Peyer's patch (tissue), 4 donors: ENCODE data around the gene DOCK10. TPM values are rescaled to one million over a fixed set of nuclear protein-coding genes. Genes with fewer than 3 reads are reported as not detected.

Experiments used
- DNase-seq, 3 donors: peaks; one replicate each; pipeline ENCODE4 v3.0.0-alpha.2; 2017 to 2019
- H3K27ac ChIP-seq, 4 donors: fragments of 200-600 bp; sonication (generic); one replicate each; pipeline ENCODE4 v1.5.1; 2016 to 2019
- H3K27me3 ChIP-seq, 2 donors: fragments of 200-600 bp; sonication (generic); one replicate each; pipeline ENCODE4 v1.5.1; 2019
- H3K36me3 ChIP-seq, 3 donors: fragments of 200-600 bp; sonication (generic); one replicate each; pipeline ENCODE4 v1.5.1; 2016 to 2019
- H3K4me1 ChIP-seq, 4 donors: fragments of 200-600 bp; sonication (generic); one replicate each; pipeline ENCODE4 v1.5.1; 2016 to 2019
- H3K4me3 ChIP-seq, 4 donors: fragments of 200-600 bp; sonication (generic); 1 replicate in 3 of 4; 2 replicates in 1 of 4; pipeline ENCODE4 v1.5.1; 2016 to 2019; ENCODE audit warnings: mild to moderate bottlenecking in 1 of 4
- H3K9me3 ChIP-seq, 4 donors: fragments of 200-600 bp; sonication (generic); one replicate each; pipeline ENCODE4 v1.5.1; 2016 to 2019; ENCODE audit warnings: mild to moderate bottlenecking in 1 of 4
- POLR2A ChIP-seq, 2 donors: fragments of 450-650 bp; IDR thresholded peaks; one replicate each; pipeline ENCODE4 v1.5.1; 2017; ENCODE audit warnings: antibody characterized with exemption in 2 of 2, mild to moderate bottlenecking in 2 of 2, moderate library complexity in 2 of 2
- total RNA-seq, 4 donors: library from RNA; depleted of rRNA; stranded (reverse); fragments of >200 nt; gene quantifications; one replicate each; pipeline ENCODE4 v1.1.0, GENCODE V29; 2016
- TF ChIP-seq, protein P1 (sequence below), 6 experiments: fragments of 450-650 bp in 4 of 6; fragments of 200-600 bp in 2 of 6; sonication (generic) in 1 of 6; IDR thresholded peaks; one replicate each; pipeline ENCODE4 v1.5.1; 2017 to 2019; ENCODE audit warnings: antibody characterized with exemption in 6 of 6, mild to moderate bottlenecking in 3 of 6, moderate library complexity in 1 of 6

The DOCK10 gene
- total RNA-seq, 4 donors from 2014 or later: 14.6 to 97.4 (median 23.5) TPM

DNA sequence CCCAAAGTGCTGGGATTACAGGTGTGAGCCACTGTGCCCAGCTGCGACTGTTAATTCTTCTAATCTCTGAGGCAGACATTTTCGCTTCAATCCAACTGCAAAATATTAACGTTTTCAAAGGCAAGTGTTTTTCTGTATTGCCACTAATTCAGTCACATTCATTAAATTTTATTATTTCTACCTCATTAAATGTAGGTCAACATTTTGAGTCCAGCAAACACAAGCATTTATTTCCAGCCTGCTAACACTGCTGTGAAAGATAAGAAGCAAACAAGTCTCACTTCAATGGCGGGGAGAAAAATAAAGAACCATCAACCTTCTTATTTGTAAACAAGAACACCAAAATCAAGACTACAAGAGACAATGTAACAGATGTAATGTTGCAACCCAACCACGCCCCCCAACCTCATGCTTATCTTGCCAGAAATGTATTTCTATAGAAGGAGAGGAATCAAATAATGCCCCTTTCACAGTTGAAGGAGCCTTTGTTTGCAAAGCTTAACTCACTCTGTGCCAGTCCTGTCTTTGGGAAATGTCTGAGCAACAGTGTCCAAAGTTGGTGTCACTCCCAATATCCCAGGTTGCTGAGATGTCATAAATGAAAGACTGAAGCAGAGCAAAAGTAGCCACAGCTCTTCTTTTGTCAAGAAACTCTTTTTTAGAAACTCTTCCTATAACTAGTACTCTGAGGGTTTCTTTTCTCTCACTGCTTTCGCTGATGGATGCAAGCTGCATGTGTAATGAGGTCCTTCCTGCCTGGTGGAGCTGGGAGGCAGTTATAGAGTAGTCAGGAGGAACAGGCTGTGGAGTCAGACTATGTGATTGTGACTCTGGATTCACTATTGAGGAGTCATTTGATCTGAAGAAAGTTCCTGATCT is 8.6 kb downstream of the DOCK10 start:
- no peak for DNase-seq
- no peaks in the 10 kb centered on the region for H3K9me3 ChIP-seq
- no peak for TF ChIP-seq POLR2A (IDR thresholded peaks at IDR 0.05)
- TF ChIP-seq, protein P1, sequence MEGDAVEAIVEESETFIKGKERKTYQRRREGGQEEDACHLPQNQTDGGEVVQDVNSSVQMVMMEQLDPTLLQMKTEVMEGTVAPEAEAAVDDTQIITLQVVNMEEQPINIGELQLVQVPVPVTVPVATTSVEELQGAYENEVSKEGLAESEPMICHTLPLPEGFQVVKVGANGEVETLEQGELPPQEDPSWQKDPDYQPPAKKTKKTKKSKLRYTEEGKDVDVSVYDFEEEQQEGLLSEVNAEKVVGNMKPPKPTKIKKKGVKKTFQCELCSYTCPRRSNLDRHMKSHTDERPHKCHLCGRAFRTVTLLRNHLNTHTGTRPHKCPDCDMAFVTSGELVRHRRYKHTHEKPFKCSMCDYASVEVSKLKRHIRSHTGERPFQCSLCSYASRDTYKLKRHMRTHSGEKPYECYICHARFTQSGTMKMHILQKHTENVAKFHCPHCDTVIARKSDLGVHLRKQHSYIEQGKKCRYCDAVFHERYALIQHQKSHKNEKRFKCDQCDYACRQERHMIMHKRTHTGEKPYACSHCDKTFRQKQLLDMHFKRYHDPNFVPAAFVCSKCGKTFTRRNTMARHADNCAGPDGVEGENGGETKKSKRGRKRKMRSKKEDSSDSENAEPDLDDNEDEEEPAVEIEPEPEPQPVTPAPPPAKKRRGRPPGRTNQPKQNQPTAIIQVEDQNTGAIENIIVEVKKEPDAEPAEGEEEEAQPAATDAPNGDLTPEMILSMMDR (IDR thresholded peaks at IDR 0.05): no peak
- H3K27me3 ChIP-seq: no peaks in the 10 kb centered on the region
- no peaks in the 10 kb centered on the region for H3K36me3 ChIP-seq
- no peak overlapping the region for H3K27ac ChIP-seq
- H3K4me3 ChIP-seq: no peak overlapping the region
- H3K4me1 ChIP-seq: no peaks in the 10 kb centered on the region

DNA sequence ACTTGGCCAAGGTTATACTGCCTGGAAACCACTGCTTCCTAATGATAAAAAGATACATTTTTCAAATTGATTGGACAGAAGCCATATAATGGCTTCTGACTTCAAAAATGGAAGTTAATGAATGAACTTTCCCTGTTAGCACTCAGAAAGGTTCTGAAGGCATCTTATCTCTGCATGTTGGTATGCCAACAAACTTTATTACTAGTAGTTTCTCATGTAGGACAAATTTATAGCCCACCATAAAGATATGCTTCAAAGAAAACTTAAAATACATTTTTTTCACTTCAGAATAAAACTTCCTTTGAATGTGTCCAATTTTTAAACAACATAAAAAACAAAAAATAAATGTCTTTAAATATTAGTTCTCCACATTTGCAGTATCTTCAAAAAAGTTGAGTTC is 10.0 kb downstream of the DOCK10 start:
- no peaks in the 10 kb centered on the region for H3K4me1 ChIP-seq
- H3K4me3 ChIP-seq: no peak overlapping the region
- no peaks in the 10 kb centered on the region for H3K36me3 ChIP-seq
- no peaks in the 10 kb centered on the region for H3K9me3 ChIP-seq
- no peak for DNase-seq
- TF ChIP-seq, protein P1 (IDR thresholded peaks at IDR 0.05): no peak
- TF ChIP-seq POLR2A (IDR thresholded peaks at IDR 0.05): no peak
- no peak overlapping the region for H3K27ac ChIP-seq
- no peaks in the 10 kb centered on the region for H3K27me3 ChIP-seq

GRCh38 chr2:225031599-225031998 is 10.7 kb downstream of the DOCK10 start:
- peaks cover 0 to under 1% (median 0%) of the 10 kb centered on the region in 4 donors for H3K4me1 ChIP-seq
- TF ChIP-seq, protein P1 (IDR thresholded peaks at IDR 0.05): no peak
- TF ChIP-seq POLR2A (IDR thresholded peaks at IDR 0.05): no peak
- no peak for DNase-seq

GRCh38 chr2:225030893-225031292 is 11.4 kb downstream of the DOCK10 start:
- H3K27ac ChIP-seq: no peak overlapping the region
- TF ChIP-seq, protein P1 (IDR thresholded peaks at IDR 0.05): no peak
- TF ChIP-seq POLR2A (IDR thresholded peaks at IDR 0.05): no peak
- peaks cover 0 to 8% (median 0%) of the 10 kb centered on the region in 4 donors for H3K4me1 ChIP-seq
- H3K36me3 ChIP-seq: no peaks in the 10 kb centered on the region
- no peaks in the 10 kb centered on the region for H3K9me3 ChIP-seq
- DNase-seq: no peak
- no peak overlapping the region for H3K4me3 ChIP-seq
- H3K27me3 ChIP-seq: no peaks in the 10 kb centered on the region

More at GRCh38 chr2:225031599-225031998, 10.7 kb downstream of the DOCK10 start:
- Histone ChIP-seq H3K4me3 (no peak overlapping the region), H3K27ac (no peak overlapping the region), H3K27me3 (no peaks in the 10 kb centered on the region), H3K36me3 (no peaks in the 10 kb centered on the region), H3K9me3 (no peaks in the 10 kb centered on the region)

GRCh38 chr2:225030203-225030602 is 12.1 kb downstream of the DOCK10 start:
- TF ChIP-seq, protein P1 (IDR thresholded peaks at IDR 0.05): no peak
- TF ChIP-seq POLR2A (IDR thresholded peaks at IDR 0.05): no peak
- H3K27me3 ChIP-seq: no peaks in the 10 kb centered on the region
- no peak overlapping the region for H3K4me3 ChIP-seq
- no peak for DNase-seq
- H3K9me3 ChIP-seq: no peaks in the 10 kb centered on the region
- H3K27ac ChIP-seq: no peak overlapping the region
- H3K36me3 ChIP-seq: no peaks in the 10 kb centered on the region
- H3K4me1 ChIP-seq: peaks cover 0 to 8% (median 0%) of the 10 kb centered on the region in 4 donors
